Smooth muscle cell (in vitro differentiated cells): ENCODE measurements around the gene CNGA4. TPM values are rescaled to one million over a fixed set of nuclear protein-coding genes. Genes with fewer than 3 reads are reported as not detected.

Source experiments
- DNase-seq: peaks from one replicate; lab custom pipeline; 2025; ENCODE audit not compliant: unreplicated experiment; lab: John Stamatoyannopoulos, UW
- H2AFZ ChIP-seq: fragments of 200-600 bp; sonication (generic); 2 replicates; pipeline ENCODE4 v1.6.0; 2016; ENCODE audit warnings: antibody characterized with exemption, low read depth, mild to moderate bottlenecking
- H3F3A ChIP-seq: fragments of 200-600 bp; sonication (generic); 2 replicates; pipeline ENCODE4 v1.6.0; 2017; ENCODE audit warnings: antibody characterized with exemption, low read depth
- H3K27ac ChIP-seq: fragments of 200-600 bp; sonication (generic); 2 replicates; pipeline ENCODE4 v1.5.1; 2016; ENCODE audit warnings: low read depth, mild to moderate bottlenecking
- H3K27me3 ChIP-seq: fragments of 200-600 bp; sonication (generic); 2 replicates; pipeline ENCODE4 v1.6.1; 2016; ENCODE audit warnings: low read depth, mild to moderate bottlenecking
- H3K36me3 ChIP-seq: fragments of 200-600 bp; sonication (generic); 2 replicates; pipeline ENCODE4 v1.5.1; 2016; ENCODE audit warnings: low read depth
- H3K4me1 ChIP-seq: fragments of 200-600 bp; sonication (generic); 2 replicates; pipeline ENCODE4 v1.5.1; 2016; ENCODE audit warnings: low read depth
- H3K4me2 ChIP-seq: fragments of 200-600 bp; sonication (generic); 2 replicates; pipeline ENCODE4 v1.6.0; 2016; ENCODE audit warnings: mild to moderate bottlenecking
- H3K4me3 ChIP-seq: fragments of 200-600 bp; sonication (generic); 2 replicates; pipeline ENCODE4 v1.5.1; 2016; ENCODE audit warnings: mild to moderate bottlenecking
- H3K79me2 ChIP-seq: fragments of 200-600 bp; sonication (generic); 2 replicates; pipeline ENCODE4 v1.6.0; 2016; ENCODE audit warnings: low read depth, mild to moderate bottlenecking
- H3K9ac ChIP-seq: fragments of 200-600 bp; sonication (generic); 2 replicates; pipeline ENCODE4 v1.6.0; 2016; ENCODE audit warnings: low read depth
- H3K9me3 ChIP-seq: fragments of 200-600 bp; sonication (generic); replicated peaks from 2 replicates; pipeline ENCODE4 v1.5.1; 2016; ENCODE audit warnings: low read depth
- H4K20me1 ChIP-seq: fragments of 200-600 bp; sonication (generic); 2 replicates; pipeline ENCODE4 v1.6.0; 2016; ENCODE audit warnings: low read depth
- CTCF ChIP-seq: fragments of 200-600 bp; sonication (generic); IDR thresholded peaks from 2 replicates; pipeline ENCODE4 v1.5.1; 2017; ENCODE audit warnings: borderline replicate concordance, mild to moderate bottlenecking, antibody characterized with exemption; ENCODE audit not compliant: insufficient read depth, poor library complexity, severe bottlenecking
- WGBS: methylation state at CpG from one replicate; pipeline ENCODE4 v1.1.7; 2016; ENCODE audit warnings: low lambda C conversion rate; 5-methylcytosine and 5-hydroxymethylcytosine counted together
- polyA plus RNA-seq: library from polyadenylated mRNA; unstranded; fragments of >200 nt; fragmentation: Nextera tagmentation; extraction: Ambion mirVana; gene quantifications from 2 replicates; pipeline ENCODE4 v1.2.1, GENCODE V29; 2016
- total RNA-seq: library from RNA; depleted of rRNA; stranded (reverse); fragments of >200 nt; gene quantifications from 2 replicates; pipeline ENCODE4 v1.2.3, GENCODE V29; 2014

CNGA4 gene
- total and polyA plus RNA-seq, 2 experiments from 2014 or later: 0.58 TPM; not detected in 1

GRCh38 chr11:6233984-6234386, 4.9 kb upstream of the CNGA4 start:
- WGBS: 4% methylated on average over 10 of the region's 10 CpGs
- Histone ChIP-seq H3K4me3 (peak overlapping the region; percentile 84), H3K36me3 (no peaks in the 10 kb centered on the region), H3K27me3 (no peaks in the 10 kb centered on the region), H3K79me2 (peaks cover 52% of the 10 kb centered on the region), H2AFZ (peak overlapping the region; percentile 87), H3K4me2 (peak overlapping the region; percentile 93), H4K20me1 (peaks cover 19% of the 10 kb centered on the region), H3K9ac (peak overlapping the region; percentile 92), H3F3A (peaks cover 5% of the 10 kb centered on the region), H3K9me3 (no peaks in the 10 kb centered on the region), H3K4me1 (peaks cover 7% of the 10 kb centered on the region), H3K27ac (peak overlapping the region; percentile 82)
- DNase-seq: no peak
- no peak for TF ChIP-seq CTCF

GRCh38 chr11:6234387-6235107, 4.3 kb upstream of the CNGA4 start, which contains the start of gene FHIP1B:
FHIP1B (minus strand) TSS chr11:6234636; CDS start chr11:6224516, 10,120 bp downstream.
- Histone ChIP-seq H2AFZ (peak within 1 kb of the TSS; percentile 87), H3K27me3 (no peaks in the 10 kb centered on the region), H3K79me2 (peaks cover 46% of the 10 kb centered on the region), H3K4me2 (peak within 1 kb of the TSS; percentile 93), H4K20me1 (peaks cover 14% of the 10 kb centered on the region), H3K36me3 (no peaks in the 10 kb centered on the region), H3K4me1 (peaks cover 7% of the 10 kb centered on the region), H3K9me3 (no peaks in the 10 kb centered on the region), H3K4me3 (peak within 1 kb of the TSS; percentile 84), H3K9ac (peak within 1 kb of the TSS; percentile 92), H3K27ac (peak within 1 kb of the TSS; percentile 82), H3F3A (peaks cover 5% of the 10 kb centered on the region)
- peak; percentile 95 for DNase-seq
- 2% methylated on average over 60 of the region's 62 CpGs for WGBS
- TF ChIP-seq CTCF: no peak

- Histone ChIP-seq H3K4me2 (no peak overlapping the region), H3K4me1 (peaks cover 7% of the 10 kb centered on the region), H3K36me3 (no peaks in the 10 kb centered on the region), H2AFZ (no peak overlapping the region), H4K20me1 (no peaks in the 10 kb centered on the region), H3K27me3 (no peaks in the 10 kb centered on the region), H3K4me3 (no peak overlapping the region), H3F3A (peaks cover 5% of the 10 kb centered on the region), H3K79me2 (peaks cover 20% of the 10 kb centered on the region), H3K27ac (no peak overlapping the region), H3K9ac (no peak overlapping the region), H3K9me3 (no peaks in the 10 kb centered on the region)
- DNase-seq: no peak
- WGBS: 87% methylated on average over 4 of the region's 4 CpGs
- no peak for TF ChIP-seq CTCF
Observed at GRCh38 chr11:6237266-6237665, 1.6 kb upstream of the CNGA4 start.

GRCh38 chr11:6237761-6238302, 1.1 kb upstream of the CNGA4 start:
- Histone ChIP-seq H3K4me3 (no peak overlapping the region), H3K9me3 (no peaks in the 10 kb centered on the region), H3K27me3 (no peaks in the 10 kb centered on the region), H3K9ac (no peak overlapping the region), H3K27ac (no peak overlapping the region), H3K36me3 (no peaks in the 10 kb centered on the region), H2AFZ (no peak overlapping the region), H3K4me2 (no peak overlapping the region), H4K20me1 (no peaks in the 10 kb centered on the region), H3K4me1 (peaks cover 7% of the 10 kb centered on the region), H3K79me2 (peaks cover 15% of the 10 kb centered on the region), H3F3A (peaks cover 5% of the 10 kb centered on the region)
- WGBS: 87% methylated on average over 5 of the region's 5 CpGs
- no peak for DNase-seq
- TF ChIP-seq CTCF: no peak
